ENCODE data around the gene ANO9.
"Not testable (repeated sequence)": the region's sequence is repeated elsewhere in the genome, so short reads cannot be mapped to it uniquely, and the experiment has no call there.

ANO9 gene

DNA sequence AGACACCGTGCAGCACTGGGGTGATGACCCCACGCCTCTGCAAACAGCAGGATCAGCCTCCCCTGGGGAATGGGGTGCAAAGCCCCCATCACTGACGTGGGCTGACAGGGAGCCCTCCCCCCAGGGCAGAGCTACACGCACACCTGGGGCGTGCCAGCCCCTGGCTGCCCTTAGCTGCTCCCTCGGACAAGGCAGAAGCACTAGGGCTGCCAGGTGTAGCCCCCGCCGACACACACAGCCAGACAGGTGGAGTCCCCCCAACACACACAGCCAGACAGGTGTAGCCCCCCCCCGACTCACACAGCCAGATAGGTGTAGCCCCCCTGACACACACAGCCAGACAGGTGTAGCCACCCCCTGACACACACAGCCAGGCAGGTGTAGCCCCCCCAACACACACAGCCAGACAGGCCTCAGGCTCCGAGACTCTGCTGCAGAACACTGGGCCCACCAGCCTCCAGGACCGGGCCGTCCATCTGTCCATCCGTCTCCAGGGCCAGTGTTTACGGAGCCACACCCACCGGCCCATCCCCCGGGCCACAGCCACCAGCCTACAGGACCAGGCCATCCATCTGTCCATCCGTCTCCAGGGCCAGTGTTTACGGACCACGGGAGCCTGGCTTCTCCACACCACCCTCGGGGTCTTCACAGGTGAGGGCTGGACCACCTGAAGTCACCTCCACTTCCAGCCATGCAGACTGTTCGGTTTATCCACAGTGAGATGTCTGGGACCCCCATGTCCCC lies 3.5 kb downstream of the ANO9 start:
- TF ChIP-seq, protein P1, sequence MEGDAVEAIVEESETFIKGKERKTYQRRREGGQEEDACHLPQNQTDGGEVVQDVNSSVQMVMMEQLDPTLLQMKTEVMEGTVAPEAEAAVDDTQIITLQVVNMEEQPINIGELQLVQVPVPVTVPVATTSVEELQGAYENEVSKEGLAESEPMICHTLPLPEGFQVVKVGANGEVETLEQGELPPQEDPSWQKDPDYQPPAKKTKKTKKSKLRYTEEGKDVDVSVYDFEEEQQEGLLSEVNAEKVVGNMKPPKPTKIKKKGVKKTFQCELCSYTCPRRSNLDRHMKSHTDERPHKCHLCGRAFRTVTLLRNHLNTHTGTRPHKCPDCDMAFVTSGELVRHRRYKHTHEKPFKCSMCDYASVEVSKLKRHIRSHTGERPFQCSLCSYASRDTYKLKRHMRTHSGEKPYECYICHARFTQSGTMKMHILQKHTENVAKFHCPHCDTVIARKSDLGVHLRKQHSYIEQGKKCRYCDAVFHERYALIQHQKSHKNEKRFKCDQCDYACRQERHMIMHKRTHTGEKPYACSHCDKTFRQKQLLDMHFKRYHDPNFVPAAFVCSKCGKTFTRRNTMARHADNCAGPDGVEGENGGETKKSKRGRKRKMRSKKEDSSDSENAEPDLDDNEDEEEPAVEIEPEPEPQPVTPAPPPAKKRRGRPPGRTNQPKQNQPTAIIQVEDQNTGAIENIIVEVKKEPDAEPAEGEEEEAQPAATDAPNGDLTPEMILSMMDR (IDR thresholded peaks at IDR 0.05; ENCODE audit: control extremely low read depth, extremely low read depth, low read depth, missing control alignments) = no peak
- ChIA-PET CTCF (interaction anchor here (0.8 to 2.1 kb wide), 2 partner anchors 10 to 81 kb away, joined by 5 to 7 read pairs; no protein-coding TSS in a partner anchor), POLR2A (no interaction called here)
- DNase-seq (ENCODE audit: extremely low spot score) = no peak

DNA sequence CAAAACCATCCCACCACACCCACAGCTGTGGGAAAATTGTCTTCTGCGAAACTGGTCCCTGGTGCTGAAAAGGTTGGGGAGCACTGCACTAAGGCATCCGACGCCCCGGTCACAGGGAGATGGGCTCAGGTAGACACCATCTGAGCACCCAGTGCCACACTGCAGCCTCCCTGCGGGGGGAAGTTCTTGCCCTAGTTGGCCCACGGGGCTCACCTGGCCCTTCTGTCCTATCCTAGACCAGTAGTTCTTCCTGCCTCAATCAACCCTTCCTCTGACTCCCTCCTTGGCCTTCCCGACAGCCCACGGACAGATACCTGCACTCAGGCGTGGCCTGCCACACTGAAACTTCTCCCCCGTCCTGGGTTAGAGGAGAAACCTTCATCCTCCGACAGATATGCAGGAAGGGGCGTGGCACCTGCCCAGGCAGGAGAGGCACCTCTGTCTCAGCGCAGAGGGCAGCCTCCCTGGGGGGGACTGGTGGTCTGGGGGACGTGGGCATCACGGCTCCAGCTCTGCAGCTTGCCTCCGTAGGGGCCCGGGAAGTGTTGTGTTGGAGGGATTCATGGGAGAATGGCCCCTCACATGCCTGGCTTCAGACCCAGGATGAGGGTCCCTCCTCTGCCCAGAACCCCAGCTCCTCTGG lies 4.5 kb downstream of the ANO9 start:
- TF ChIP-seq, protein P1 (IDR thresholded peaks at IDR 0.05; ENCODE audit: control extremely low read depth, extremely low read depth, low read depth, missing control alignments) = no peak
- DNase-seq (ENCODE audit: extremely low spot score) = no peak
- ChIA-PET CTCF (interaction anchor here (2.1 kb wide), 1 partner anchor 11 kb away, joined by 7 read pairs; no protein-coding TSS in a partner anchor), POLR2A (no interaction called here)

DNA sequence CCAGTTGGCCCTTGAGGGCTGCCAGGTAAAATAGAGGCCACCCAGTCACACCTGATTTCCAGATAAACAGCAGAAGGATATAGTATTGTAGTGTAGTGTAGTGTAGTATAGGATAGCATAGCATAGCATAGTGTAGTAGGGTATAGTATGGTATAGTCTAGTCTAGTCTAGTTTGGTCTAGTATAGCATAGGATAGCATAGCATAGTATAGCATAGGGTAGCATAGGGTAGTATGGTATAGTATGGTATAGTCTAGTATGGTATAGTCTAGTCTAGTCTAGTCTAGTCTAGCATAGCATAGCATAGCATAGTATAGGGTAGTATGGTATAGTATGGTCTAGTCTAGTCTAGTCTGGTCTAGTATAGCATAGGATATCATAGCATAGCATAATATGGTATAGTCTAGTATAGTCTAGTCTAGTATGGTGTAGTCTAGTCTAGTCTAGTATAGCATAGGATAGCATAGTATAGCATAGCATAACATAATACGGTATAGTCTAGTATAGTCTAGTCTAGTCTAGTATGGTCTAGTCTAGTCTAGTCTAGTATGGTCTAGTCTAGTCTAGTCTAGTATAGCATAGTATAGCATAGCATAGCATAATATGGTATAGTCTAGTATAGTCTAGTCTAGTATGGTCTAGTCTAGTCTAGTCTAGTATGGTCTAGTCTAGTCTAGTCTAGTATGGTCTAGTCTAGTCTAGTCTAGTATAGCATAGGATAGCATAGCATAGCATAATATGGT lies 6.6 kb downstream of the ANO9 start:
- DNase-seq (ENCODE audit: extremely low spot score); POLR2A ChIA-PET: not testable (repeated sequence)
- CTCF ChIA-PET = interaction anchor here (2.4 kb wide), 1 partner anchor 13 kb away, joined by 6 read pairs; no protein-coding TSS in a partner anchor

- ChIA-PET POLR2A (no interaction called here), CTCF (interaction anchor here (2.4 kb wide), 1 partner anchor 14 kb away, joined by 6 read pairs; no protein-coding TSS in a partner anchor)
- no peak for DNase-seq (ENCODE audit: extremely low spot score)
- TF ChIP-seq, protein P1 (IDR thresholded peaks at IDR 0.05; ENCODE audit: control extremely low read depth, extremely low read depth, low read depth, missing control alignments) = no peak
Measured at GRCh38 chr11:434496-434895, 7.3 kb downstream of the ANO9 start.

GRCh38 chr11:433641-434040 lies 8.2 kb downstream of the ANO9 start:
- no peak for DNase-seq (ENCODE audit: extremely low spot score)
- ChIA-PET CTCF (interaction anchor here (2.4 kb wide), 1 partner anchor 15 kb away, joined by 6 read pairs; no protein-coding TSS in a partner anchor), POLR2A (no interaction called here)
- TF ChIP-seq, protein P1 (IDR thresholded peaks at IDR 0.05; ENCODE audit: control extremely low read depth, extremely low read depth, low read depth, missing control alignments) = no peak

- POLR2A ChIA-PET = no interaction called here
- CTCF ChIA-PET = interaction anchor here (2.4 kb wide), 1 partner anchor 15 kb away, joined by 6 read pairs; no protein-coding TSS in a partner anchor
- DNase-seq (ENCODE audit: extremely low spot score) = no peak
- TF ChIP-seq, protein P1 (IDR thresholded peaks at IDR 0.05; ENCODE audit: control extremely low read depth, extremely low read depth, low read depth, missing control alignments) = no peak
Measured at GRCh38 chr11:433111-433510, 8.7 kb downstream of the ANO9 start.
